ENCODE data around the gene ZNF768.

The ZNF768 gene

DNA sequence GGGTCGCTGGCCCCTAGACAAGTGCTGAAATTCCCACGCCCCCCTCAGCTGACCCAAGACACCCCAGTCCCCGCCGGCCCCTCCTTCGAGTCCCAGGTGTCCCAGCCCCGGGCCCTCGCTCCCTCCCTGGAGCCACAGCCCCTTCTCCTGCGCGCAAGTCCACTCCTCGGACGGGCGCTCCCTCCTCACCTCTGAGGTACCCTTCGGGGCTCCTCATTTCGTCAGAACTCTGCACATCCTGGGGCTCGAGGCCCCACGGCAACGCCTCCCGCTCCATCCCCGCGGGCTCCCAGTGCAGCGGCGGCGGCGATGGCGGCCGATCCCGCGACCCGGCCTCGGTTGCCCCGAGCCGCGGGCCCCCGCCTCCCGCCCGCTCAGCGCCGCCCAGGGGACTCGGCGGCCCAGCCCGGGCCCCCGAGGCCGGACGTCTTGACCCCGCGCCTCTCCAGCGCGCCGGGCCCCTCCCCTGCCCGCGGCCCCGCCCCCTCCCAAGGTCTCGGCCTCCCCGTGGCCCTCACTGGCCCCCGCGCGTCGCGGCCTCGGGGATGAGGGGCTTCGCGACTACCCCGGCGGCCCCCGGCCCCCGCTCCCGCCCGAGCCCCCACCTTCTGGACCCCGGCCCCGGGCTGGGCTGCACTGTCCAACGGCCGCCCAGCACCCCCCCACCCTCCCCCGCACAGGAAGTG, at the start of gene ZNF768:
Gene ZNF768 (minus strand): TSS at position 430 of the 686 bp plus-strand sequence. CDS start 153 bp downstream, at position 277.
- no peak for DNase-seq (ENCODE audit: low spot score)

DNA sequence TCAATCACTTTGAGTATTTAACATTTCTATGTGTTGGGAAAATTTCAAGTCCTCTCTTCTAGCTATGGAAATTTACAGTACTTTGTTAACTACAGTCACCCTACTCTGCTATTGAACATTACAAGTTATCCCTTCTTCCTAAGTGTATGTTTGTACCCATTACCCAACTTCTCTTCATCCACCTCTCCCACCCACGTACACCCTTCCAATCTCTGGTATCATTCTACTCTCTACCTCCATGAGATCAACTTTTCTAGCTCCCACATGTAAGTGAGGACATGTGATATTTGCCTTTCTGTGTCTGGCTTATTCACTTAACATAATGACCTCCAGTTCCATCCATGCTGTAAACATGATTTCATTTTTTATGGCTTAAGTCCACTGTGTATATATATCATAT, 48.3 kb upstream of the ZNF768 start:
- DNase-seq (ENCODE audit: low spot score) = no peak

DNA sequence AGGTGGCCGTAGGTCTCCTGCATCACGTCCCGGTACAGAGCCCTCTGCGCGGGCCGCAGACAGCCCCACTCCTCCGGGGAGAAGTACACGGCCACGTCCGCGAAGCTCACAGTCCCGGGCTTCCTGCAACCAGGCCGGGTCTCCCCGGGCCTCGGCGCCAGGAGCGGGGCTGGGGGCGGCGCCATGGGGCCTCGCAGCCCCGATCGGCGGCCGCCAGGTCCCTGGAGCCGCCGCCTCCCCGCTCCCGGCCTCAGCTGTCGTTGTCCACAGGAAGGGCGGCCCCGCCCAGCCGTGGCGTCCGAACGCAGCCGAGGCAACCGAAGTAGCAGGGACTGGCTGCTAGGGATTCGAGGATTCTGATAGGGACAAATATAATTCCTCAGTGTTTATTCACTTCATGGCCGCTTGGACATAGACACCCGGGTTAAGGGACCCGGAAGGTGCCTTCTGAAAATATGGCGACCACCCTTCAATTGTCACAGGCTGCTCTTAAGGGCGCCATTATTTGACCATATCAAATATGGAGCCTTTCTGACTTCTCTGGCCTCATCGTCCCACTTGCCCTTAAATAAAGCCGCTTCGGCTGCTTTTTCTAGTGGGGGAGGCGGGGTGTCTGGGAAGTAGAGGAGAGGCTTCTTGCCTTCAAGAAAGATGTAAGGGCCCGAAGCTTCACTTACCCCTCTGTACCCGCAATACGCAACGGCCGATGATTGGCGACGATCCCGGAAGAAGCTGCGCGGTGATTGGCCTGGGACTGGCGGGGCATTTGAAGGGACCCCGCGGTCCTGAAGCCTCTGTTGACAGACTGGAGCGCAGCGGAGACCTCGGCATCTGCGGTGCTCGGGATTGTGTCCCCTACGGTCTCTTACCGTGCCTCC, 45.3 kb upstream of the ZNF768 start, which contains the start of gene ZNF688:
Gene ZNF688 (minus strand): TSS at position 270 of the 878 bp plus-strand sequence. CDS start 85 bp downstream, at position 185.
- peak; percentile 96 for DNase-seq (ENCODE audit: low spot score)

DNA sequence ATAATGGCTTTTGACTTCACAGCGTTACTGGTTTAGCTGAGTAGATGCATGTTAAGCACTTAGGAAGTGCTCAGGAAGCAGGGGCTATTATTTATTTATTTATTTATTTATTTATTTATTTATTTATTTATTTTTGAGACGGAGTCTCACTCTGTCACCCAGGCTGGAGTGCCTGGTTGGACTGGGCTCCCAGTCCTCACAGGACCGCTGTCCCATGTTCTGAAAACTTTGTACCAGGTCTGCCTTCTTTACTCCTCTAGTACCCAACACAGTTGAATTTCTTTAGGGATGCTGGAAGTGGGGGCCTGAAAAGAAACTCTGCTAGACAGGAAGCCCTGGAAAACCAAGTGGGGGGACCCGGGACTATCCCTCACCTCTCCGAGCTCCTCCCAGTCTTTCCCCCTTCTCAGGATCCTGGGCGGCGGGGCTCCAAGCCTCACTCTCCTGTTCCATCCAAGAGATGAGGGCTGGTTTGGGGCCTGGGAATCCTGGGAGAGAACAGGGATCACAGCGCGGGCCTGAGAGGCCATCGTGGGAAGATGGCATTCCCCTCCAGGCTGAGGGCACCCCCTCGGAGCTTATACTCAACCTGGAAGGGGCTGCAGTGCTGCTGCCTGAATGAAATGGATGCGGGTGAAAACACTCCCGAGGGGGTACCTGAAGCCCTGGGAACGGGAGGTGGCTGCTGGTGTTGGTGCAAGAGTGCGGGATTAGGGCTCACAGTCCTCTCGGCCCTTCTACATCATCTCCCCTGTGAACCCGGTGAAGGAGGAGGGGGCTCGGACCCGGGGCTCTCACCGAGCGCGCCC, 44.5 kb upstream of the ZNF768 start:
- no peak for DNase-seq (ENCODE audit: low spot score)

DNA sequence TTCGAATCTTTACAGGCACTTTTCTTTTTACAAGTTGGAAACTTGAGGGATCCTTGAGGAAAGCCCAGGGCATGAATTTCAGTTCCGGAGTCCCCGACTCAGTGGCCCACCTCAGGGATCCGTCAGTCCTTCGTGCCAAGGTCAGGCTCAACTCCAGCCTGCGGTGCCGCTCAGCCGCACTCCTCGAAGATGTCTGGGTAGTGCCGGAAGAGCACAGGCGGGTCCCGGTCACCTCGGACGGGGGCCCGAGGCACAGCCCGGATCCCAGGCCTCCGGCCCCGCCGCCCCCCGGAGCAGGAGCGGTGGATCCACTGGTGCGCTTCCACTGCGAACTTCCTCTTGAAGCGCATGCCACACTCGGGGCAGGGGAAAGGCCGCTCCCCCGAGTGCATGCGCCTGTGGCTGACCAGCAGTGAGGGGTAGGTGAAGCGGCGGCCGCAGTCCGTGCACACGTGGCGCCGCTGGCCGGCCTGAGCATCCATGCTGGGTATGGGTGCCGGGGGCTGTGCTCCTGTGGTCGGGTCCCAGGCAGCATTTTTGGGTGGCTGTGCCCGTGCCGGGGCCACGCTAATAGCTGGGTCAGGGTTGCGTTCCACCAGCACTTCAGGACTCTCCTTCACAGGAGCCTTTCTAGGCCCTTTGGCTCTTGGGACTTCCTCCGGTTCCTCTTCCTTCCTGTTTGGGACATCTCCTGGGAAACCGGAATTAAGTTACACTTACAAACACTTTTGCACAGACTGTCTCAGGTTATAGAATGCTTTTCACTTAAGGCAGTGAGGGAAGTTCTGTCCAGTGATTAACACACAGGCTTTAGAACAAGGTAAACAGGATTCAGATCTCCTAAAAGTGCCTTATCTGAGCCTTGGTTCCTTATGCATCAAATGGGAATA, 43.6 kb upstream of the ZNF768 start:
- no peak for DNase-seq (ENCODE audit: low spot score)

DNA sequence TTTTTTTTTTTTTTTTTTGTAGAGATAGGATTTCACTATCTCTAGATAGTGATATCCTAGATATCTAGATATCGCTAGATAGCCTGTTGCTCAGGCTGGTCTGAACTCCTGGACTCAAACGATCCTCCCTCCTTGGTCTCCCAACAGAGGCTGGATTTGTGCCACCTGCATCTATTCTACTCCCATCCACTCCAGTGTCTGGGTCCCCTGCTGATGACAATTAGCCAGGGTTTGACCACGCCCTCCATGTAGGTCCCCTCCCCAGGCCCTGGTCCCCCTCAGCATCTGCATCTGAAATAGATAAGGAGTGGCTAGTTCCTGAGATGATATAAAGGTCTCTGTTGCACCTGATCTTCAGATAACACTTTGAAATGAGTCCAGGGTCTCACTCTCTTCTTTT, 42.9 kb upstream of the ZNF768 start:
- no peak for DNase-seq (ENCODE audit: low spot score)

DNA sequence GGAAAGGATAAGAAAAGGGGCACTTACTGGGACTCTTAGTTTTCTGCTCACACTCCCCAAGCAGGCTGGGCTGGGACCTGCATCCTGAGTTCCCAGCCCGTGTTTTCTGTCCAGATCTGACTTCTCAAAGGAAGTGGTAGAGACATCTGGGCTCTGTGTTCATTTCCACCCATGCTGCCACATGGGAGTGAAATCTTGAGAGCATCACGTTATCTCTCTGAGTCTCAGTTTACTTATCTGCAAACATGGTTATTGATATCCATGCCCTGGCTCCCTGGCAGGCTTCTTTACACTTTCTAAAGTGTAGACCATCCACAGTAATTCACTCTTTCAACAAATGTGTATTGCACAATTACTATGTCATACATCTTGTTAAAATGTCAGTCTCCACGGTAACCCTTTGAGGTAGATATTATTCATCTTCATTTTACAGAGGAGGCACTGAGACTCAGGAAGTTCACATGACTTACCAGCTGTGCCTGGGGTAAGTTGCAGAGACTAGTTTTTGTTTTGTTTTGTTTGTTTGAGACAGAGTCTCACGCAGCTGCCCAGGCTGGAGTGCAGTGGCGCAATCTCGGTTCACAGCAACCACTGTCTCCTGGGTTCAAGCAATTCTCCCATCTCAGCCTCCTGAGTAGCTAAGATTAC, 41.7 kb upstream of the ZNF768 start:
- peak; percentile 82 for DNase-seq (ENCODE audit: low spot score)

DNA sequence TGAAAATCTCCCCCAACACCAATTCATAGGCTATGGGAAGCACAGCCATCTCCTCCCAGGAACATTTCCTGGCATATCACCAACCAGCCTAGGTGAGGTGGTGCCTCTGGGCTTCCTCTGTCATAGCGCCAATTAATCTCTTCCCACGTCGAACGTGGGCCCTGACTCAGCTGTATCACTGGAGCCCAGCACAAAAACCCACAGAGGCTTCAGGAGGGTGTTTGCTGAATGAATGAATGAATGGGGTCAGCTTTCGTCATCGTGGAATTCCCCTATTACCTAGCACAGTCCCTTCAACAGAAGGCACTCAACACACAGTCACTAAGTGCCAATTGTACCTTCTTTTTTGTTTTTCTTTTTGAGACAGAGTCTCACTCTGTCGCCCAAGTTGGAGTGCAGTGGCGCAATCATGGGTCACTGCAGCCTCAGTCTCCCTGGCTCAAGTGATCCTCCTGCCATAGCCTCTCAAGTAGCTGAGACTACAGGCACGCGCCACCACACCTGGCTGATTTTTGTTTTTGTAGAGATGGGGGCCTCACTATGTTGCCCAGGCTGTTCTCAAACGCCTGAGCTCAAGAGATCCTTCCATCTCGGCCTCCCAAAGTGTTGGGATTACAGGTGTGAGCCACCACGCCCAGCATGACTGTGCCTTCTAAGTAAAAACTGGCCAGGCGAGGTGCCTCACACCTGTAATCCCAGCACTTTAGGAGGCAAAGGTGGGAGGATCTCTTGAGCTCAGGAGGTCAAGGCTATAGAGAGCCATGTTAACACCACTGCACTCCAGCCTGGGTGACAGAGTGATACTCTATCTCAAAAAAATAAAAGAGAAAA, 41.0 kb upstream of the ZNF768 start:
- peak; percentile 82 for DNase-seq (ENCODE audit: low spot score)

DNA sequence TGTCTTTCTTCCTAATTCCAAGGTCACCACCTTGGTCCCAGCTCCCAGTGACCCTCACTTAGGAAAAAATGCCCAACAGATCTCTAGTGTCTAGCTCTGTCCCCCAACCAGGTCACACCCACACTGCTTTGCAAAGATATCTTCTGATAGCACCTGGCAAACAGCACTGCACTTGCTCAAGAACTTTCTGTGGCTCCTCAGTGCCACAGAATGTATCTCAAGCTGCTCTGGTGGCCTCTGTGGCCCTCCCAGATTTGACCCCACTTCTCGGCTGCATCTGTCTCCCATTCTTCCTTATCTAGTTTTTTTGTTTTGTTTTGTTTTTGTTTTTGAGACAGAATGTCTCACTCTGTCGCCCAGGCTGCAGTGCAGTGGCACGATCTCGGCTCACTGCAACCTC, 40.2 kb upstream of the ZNF768 start:
- DNase-seq (ENCODE audit: low spot score) = no peak

DNA sequence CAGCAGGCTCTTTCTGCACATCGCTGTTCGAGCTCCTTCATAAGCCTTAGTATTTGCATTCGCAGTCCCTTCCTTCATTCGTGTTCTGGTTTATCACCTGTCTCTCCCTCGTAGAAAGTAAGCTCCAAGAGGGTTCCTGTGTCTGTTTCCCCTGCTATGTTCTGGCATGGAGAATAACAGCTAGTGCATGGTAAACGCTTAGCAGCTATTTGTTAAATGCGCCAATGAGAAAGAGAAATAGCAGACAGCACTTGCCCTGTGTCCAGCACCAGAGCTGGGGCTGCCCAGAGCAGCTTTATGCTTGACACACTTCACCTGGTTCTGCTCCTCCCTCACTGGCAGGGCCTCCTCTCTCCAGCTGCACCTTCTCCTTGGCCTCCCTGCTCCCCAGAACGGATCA, 39.6 kb upstream of the ZNF768 start:
- no peak for DNase-seq (ENCODE audit: low spot score)

DNA sequence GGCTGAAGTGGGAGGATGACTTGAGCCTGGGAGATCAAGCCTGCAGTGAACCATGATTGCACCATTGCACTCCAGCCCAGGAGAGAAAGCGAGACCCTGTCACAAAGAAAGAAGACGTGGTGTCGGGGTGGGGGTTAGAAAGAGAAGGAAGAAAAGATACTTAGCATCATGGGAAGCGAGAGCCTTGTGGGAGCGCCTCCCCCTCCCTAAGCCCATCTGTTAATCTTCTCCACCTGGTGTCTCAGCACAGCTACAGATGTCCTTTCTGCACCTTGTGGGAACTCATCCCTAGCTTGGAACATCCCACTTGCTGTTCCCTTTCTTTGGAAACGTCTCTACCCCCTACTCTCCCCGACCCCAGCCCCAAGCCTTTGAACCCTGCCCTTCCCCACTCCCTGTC, 39.2 kb upstream of the ZNF768 start:
- DNase-seq (ENCODE audit: low spot score) = no peak

DNA sequence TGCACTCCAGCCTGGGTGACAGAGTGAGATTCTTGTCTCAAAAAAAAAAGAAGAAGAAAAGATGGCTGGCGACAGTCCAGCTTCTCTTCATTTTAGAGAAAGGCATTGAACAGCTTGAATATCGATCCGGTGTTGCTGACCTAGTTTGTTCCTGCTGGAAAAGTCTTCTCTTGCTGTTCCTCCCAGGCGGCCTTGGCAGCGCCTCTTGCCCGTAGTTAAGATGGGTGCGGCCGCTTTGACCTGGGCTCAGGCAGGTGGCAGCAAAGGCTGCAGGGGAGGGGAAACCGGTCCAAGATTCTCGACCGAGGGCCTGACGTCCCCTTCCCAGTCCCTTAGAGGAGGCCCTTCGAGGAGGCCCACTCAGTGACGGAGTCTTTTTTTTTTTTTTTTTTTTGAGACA, 35.7 kb upstream of the ZNF768 start:
- no peak for DNase-seq (ENCODE audit: low spot score)

DNA sequence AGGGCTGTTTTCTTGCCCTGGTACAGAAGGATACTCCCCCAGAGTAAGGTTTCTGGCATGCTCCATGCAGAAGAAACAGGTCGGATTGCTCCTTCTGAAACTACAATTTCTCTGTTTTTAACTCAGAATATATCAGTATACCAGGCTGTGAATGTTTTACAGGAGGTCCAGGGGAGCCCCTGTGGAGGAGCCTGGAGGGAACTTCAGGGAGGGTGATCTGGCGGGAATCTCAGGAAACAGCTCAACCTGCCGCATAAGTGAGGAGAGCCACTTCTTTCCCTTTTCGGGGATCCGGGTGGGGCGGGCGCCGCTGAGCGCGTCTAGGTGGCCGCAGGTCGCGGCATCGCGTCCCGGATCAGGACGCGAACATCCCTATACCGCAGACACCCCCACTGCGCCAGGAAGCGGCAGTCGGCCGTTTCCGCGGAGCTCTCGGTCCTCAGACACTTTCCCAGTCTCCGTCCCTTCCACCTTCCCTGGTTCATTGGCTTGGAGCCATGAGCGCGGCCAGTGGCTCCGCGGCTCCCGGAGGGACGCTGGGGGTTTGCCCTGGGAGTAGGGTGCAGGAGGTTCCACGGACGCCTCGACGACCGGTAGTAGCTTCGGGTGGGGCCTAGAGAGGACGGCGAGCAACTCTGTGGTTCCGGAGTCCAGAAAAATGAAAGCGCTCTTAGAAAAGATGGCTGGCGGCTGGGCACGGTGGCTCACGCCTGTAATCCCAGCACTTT, 34.9 kb upstream of the ZNF768 start:
- no peak for DNase-seq (ENCODE audit: low spot score)

DNA sequence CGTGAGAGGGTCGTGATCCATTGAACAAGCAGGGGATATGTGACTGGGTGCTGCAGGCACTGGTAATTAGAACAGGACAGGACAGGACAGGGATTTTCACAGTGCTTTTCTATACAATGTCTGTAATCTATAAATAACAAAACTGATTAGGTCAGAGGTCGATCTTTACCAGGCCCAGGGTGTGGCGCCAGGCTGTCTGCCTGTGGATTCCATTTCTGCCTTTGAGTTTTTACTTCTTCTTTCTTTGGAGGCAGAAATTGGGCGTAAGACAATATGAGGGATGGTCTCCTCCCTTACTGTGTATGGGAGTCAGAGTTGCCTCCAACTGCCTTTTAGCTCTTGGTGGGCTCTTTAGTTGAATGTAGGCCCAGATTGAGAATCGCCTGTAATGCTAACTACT, 33.3 kb upstream of the ZNF768 start:
- no peak for DNase-seq (ENCODE audit: low spot score)

DNA sequence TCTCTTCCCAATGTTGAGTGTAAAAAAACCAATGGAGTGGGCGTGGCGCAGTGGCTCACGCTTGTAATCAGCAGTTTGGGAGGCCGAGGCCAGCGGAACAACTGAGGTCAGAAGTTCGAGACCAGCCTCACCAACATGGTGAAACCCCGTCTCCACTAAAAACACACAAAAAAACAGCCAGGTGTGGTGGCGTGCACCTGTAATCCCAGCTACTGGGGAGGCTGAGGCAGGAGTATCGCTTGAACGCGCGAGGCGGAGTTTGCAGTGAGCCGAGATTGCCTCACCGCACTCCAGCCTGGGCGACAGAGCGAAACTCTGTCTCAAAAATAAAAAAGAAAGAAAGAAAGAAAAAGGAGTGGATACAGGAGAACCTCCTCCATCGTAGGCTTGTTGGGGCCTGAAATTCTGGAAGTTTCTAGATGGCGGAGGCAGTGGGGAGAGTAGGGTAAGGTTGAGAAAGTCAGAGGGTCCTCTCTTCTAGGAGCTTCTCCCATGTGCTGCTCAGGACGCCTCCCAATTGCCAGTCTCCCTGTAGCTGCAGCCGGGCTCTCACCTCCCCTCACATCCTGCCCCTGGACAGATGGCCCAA, 32.5 kb upstream of the ZNF768 start:
- DNase-seq (ENCODE audit: low spot score) = no peak

DNA sequence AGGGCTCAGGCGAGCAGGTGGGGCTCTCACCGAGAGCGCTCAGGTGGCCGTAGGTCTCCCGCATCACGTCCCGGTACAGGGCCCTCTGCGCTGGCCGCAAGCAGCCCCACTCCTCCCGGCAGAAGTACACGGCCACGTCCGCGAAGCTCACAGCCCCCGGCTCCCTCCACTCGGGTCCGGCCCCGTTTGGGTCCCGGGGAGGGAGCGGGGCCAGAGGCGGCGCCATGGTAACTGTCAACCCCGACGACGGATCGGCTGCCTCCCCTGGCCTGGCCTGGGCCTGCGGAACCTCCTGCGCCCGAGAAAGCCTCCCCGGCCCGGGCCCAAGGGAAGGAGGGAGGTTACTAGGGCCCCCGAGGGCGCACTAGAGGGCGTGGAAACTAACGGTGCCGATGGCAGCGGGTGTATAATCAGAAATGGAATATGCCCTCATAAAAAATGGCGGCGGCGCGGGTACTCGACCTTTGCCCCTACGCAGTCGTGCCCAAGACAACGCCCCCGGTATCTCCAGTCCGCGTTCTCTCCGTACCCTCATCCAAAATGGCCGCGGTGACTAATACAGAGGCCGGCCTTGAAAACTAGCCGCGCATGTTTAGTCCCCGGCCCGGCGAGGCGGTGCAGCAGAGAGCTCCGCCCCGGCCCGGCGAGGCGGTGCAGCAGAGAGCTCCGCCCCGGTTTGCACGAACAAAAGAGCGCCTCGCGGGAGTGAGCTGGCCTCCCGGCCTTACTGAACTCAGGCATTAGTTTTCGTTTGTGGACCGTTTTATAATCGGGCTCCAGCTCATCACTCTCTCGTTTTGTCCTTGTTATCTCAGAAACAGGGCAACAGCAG, 31.8 kb upstream of the ZNF768 start, which contains the start of gene ZNF764:
Gene ZNF764 (minus strand): TSS at position 418 of the 832 bp plus-strand sequence. CDS start 192 bp downstream, at position 226.
- DNase-seq (ENCODE audit: low spot score) = peak; percentile 99

DNA sequence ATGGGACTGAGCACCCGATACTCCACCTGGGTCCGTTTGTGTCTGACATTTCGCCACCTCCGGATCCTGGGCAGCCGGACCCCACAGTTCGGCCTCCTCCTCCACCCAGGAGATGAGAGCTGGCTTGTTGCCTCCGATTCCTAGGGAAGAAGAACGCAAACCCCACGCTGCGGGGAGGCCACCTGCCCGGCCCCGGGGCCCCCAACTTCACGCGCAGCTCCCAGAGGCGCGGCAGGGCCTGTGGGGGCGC, 31.3 kb upstream of the ZNF768 start:
- no peak for DNase-seq (ENCODE audit: low spot score)

DNA sequence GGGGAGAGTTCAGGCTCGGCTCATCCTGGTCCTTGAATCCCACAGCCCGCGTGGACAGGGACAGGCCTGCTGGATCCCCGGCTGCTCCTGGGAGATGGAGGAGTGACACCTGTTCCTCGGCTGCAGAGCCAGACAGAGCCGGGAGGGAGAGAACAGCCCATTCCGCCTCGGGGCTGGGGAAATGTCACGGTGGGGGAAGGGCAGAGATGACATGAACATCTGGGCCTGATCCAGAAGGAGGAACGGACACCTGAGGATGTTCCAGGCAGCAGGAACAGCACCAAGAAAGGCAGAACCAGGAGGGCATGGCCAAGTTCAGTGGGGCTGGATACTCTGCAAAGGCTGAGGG, 29.7 kb upstream of the ZNF768 start:
- DNase-seq (ENCODE audit: low spot score) = no peak

All from activated CD4-positive, alpha-beta T cell treated with anti-CD3 and anti-CD28 coated beads, Interleukin-2, Interleukin-4, amounts not matched to agents 100 ng/mL and 50 ng/mL, durations not matched to agents 16 hours and 8 hours (primary cell).